HG03045 (cell line): ENCODE data around the gene TXNIP.
A peak's percentile ranks its signal among the peaks of the same experiment; 100 is the strongest.
"Not testable (repeated sequence)": the region's sequence is repeated elsewhere in the genome, so short reads cannot be mapped to it uniquely, and the experiment has no call there.

Experiments used
- ATAC-seq: cut with Tn5 transposase; IDR thresholded peaks from one replicate; pipeline ENCODE4 v1.9.1; 2021; ENCODE audit warnings: mild to moderate bottlenecking, moderate library complexity; ENCODE audit not compliant: unreplicated experiment

The TXNIP gene, protein sequence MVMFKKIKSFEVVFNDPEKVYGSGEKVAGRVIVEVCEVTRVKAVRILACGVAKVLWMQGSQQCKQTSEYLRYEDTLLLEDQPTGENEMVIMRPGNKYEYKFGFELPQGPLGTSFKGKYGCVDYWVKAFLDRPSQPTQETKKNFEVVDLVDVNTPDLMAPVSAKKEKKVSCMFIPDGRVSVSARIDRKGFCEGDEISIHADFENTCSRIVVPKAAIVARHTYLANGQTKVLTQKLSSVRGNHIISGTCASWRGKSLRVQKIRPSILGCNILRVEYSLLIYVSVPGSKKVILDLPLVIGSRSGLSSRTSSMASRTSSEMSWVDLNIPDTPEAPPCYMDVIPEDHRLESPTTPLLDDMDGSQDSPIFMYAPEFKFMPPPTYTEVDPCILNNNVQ

DNA sequence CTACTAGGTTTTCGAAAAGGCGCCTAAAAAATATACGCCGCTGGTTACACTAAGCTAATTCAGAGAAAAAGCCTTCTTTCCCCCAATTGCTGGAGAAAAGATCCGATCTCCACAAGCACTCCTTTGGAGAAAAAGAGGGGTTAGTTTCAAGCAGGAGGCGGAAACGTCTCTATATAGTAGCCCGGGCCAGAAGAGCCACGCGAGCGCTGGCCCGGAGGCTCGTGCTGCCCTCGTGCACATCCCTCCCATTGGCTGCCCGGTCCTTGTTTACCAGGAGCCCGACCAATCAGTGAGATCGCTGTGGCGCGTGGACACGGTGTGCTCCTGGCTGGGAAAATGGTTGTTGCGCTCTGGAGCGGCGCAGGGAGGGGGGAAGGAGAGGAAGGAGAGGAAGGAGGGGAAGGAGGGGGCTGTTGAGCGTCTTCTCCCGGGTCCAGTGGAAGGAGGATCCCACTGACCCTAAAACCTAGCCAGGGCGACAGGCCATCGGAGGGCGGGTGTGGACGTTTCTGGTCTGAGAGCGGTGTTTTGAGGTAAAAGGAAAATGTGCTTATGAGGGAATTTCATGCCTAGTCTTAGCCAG lies at the start of gene TXNIP:
TSS of gene TXNIP (minus strand) at position 147 of the 583 bp plus-strand sequence. CDS start 313 bp downstream, outside the sequence.
- peak; percentile 92 for ATAC-seq

DNA sequence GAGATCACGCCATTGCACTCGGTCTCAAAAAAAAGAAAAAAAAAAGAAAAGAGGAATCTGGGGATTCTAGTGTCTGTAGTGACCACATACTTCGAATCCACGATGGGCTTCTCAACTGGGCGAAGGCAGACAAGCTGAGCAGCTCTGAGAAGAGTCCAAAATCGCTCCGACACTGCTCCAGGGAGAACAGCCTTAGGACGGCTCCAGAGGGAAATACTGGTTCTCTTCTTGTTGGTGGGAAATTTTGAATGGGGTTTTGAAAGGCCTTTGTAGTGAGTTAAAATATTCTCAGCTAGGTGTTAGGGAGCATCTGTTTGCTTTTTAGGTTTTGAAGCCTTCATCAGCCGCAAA lies 43.4 kb upstream of the TXNIP start:
- ATAC-seq = no peak

DNA sequence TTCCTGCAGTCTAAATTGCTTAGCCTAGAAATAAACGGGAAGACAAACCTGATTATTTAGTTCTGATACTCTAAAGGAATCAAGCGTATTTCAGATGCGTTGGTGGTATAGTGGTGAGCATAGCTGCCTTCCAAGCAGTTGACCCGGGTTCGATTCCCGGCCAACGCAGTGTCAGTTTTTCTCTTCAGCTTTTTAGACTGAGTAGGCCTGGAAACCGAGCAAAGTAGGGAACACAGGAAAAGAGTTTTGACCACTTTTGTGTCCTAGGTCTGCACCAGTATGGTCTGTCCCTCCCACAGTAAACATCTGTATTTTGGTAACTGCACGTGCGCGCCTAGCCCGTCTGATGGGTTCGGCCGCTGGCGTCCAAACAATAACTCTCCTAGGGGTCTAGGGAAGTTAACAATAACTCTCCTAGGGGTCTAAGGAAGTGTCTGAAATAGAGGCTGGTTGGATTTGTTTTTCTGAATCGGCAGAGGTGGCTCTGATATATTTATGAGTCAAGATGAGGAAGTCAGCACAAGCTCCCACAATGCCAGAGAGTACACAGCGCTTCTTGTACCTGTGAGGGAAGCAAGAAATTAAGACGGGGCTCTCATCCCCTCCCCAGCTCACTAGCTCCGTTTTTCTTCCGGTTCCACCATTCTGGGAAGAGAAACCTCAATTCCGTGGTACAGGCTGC lies 40.7 kb upstream of the TXNIP start:
- ATAC-seq = no peak

DNA sequence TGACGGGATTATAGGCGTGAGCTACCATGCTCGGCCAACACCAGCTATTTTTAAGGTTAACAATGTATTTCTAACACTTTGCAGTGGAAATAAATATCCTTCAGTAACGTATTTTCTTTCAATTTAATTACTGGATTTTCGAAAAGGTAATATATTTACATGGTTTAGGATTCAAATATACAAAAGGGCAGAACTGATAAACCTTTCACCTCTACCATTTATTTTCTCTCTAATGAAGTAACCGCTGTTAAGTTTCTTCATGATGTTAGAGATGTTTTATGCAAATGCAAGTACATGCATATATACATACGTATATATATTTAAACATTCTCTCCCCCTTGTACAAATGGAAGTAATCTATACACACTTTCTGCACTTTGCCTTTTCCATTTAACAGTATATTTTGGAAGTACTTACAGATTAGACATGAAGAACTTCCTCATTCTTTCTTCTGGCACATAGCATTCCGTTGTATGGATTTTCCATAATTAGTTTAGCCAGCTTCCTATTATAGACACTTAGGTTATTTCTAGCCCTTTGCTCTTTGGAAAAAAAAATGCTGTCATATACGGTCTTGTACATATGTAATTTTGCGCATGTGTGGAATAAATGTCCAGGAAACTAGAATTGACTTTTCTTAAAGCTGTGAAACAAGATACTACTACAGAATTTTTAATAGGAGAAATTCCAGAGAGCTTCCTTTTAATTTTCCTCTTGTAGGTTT lies 40.0 kb upstream of the TXNIP start:
- ATAC-seq = no peak

DNA sequence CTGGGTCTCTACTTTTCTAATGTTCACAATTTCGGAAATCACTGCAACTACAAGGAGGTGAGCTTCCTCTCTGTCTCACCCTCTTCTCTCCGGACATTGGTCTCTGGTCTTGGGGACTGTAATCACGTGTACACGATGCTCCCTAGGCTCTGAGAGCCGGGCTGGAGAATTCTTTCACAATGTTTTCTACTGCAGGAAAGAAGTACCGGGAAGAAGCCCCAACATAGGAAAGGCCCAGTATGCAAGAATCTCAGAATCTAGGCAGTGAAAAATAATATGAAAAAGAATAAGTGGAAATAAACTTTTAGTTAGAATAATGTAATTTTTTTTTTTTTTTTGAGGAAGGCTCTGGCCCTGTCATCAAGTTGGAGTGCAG lies 38.7 kb upstream of the TXNIP start:
- ATAC-seq = no peak

DNA sequence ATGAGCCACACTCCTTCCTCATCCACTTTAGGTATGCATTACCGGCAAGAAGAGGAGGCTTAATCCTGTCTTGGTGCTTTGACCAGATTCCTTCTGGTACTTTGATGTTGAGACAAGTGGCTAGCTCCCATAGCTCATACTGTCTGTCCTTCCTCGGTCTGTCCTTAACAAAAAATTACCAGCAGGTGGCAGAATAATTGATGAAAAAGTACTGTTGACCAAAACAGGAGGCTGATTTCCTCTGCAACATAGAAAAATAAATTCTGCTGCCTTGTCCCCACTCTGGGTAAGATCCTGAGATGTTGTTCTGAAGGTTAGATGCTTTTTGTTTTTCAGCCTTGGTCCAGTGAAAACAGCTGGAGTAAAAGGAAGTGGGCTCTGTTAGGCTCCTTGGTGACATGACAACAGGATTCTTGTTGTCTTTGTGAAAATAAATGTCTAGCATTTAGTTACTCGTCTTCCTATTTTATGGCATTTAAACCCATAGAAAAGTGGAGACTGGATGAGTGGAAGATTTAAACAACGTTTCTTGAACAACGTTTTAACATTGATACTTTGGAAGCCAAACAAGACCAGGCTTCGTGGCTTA lies 36.3 kb upstream of the TXNIP start:
- no peak for ATAC-seq

DNA sequence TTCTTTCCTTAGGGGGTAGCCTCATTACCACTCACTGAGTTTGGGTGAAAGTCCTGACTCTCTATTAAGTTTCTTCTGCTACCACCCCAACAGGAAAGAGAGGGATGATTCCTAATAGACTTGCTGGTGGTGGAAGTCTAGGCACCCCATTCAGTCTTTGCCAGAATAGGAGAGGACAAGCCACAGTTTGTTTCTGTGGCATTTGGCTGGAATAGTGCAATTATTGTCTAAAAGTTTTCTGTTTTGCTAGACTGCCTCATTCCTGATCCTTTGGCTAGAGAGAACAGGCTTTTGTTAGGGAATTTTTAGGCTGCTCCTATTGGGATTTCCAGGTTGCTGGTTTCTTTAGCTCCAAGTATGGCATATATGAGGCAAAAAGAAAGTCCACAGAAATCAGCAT lies 35.1 kb upstream of the TXNIP start:
- ATAC-seq = no peak

DNA sequence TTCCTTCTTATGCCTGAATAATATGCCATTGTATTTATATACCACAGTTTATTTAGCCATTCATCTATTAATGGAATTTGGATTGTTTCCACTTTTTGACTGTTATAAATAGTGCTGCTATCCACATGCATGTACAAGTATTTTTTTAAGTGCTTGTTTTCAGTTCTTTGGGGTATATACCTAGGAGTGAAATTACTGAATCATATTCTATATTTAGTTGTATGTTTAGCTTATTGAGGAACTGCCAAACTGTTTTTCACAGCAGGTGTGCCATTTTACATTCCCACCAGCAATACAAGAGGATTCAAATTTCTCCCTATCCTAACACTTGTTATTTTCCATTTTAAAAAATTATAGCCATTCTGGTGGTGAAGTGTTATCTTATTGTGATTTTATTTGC lies 32.7 kb upstream of the TXNIP start:
- ATAC-seq = no peak

DNA sequence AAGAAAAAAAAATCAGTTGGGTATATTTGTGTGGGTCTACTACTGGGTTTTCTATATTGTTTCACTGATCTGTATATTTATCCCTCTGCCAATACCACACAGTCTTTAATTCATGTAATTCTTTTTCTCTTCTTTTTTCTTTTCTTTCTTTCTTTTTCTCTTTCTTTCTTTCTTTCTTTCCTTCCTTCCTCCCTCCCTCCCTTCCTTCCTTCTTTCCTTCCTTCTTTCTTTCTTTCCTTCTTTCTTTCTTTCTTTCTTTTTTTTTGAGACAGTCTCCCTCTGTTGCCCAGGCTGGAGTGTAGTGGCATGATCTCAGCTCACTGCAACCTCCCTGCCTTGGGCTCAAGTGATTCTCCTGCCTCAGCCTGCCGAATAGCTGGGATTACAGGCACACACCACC lies 30.3 kb upstream of the TXNIP start:
- ATAC-seq = not testable (repeated sequence)

DNA sequence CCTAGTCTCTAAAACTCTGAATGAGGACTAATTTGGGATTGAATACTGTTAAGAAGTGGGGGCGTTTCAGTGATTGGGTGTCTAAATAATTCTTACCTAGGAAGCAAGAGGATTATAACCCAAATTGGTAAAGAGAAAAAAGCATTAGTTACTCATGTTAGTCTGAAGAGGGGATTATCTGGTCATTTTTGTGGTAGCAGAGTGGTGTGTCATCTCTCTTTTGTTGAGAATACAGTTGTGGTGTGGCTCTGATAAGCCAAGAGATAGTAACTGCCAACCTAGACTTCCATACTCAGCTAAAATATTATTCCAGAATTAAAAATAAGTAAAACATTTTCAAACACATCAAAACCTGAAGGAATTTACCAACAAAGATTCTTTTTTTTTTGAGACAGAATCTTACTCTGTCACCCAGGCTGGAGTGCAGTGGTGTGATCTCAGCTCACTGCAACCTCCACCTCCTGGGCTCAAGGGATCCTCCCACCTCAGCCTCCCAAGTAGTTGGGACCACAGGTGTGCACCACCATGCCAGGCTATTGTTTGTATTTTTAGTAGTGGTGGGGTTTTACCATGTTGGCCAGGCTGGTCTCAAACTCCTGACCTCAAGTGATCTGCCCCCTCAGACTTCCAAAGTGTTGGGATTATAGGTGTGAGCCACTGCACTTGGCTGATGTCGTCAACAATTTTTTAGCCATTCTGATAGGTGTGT lies 29.6 kb upstream of the TXNIP start:
- not testable (repeated sequence) for ATAC-seq

DNA sequence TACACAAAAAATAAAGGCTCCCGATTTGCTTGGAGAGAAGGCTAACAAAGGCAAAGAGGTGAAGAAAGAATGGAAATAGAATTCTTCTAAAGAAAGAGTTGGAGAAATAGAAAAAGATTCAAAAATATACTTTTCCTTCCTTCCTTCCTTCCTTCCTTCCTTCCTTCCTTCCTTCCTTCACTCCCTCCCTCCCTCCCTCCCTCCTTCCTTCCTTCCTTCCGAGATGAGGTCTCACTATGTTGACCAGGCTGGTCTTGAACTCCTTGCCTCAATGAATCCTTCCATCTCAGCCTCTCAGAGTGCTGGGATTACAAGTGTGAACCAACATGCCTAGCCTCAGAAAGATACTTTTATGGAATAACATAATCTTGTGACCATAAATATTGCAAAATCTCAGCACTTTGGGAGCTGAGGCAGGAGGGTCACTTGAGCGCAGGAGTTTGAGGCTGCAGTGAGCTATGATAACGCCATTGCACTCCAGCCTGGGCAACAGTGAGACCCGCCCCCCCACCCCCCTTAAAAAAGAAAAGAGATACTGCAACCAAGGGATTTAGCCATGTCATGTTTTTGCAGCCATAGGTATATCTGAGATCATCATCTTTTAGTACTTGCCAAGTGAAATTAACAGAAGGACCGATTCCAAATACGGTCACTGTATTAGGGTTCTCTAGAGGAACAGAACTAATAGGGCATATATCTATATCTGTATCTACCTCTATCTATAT lies 26.2 kb upstream of the TXNIP start:
- ATAC-seq = no peak

DNA sequence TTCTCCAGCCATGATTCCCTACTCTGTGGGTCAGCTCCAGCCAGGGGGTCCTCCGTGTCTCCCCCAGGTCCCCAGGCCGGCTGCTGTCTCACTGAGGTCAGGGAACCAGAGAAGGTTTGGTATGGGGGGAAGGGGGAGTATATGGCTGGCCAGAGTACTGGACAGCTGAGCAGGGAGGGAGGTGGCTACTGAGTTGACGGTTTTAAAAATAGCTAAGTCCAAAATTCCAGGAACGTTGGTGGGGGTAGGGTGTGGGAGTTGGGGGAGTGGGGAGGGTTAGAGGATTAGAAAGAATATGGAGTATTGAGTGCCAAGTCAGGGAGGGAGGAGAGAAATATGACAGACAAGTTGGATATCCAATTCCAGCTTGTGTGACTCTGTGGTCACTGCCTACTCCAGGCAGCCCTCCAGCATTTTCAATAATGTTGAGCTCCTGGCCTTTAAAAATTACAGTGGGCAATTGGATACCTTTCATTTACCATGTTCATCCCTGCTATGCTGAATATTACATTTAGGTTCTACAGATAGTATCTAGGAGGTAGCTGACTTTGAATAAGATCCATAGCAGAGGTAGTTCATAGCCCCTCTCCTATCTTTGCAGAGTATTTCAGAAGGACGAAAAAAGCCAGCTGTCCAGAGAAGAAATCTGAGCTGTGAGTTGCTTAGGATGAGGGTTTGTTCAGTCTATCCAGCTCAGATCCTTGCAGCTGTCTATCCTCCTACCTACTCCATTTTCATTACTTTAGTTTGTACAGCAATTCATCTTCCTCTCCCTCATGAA lies 25.4 kb upstream of the TXNIP start, which contains the start of gene HJV:
TSS of gene HJV (minus strand) at position 114 of the 781 bp plus-strand sequence. CDS start 1,504 bp downstream, outside the sequence.
- ATAC-seq = no peak

DNA sequence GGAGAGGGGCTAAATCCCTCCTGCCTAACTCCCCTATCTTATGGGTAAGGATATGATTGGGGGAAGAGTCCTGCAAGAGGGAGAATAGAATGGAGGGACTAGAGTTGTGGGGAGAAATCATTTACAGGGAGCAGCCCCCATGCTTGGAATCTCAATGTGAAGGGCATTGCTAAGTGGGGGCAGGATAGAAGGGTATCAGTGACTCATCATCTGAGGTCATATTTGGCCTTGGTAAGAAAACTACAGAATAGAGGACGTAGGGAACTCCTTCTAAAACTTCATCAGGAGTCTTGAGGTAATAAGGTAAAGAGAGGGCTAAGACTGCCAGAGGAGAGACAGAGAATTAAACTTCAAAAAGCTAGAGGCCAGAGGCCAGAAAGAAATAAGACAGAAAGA lies 24.7 kb upstream of the TXNIP start:
- ATAC-seq = no peak

DNA sequence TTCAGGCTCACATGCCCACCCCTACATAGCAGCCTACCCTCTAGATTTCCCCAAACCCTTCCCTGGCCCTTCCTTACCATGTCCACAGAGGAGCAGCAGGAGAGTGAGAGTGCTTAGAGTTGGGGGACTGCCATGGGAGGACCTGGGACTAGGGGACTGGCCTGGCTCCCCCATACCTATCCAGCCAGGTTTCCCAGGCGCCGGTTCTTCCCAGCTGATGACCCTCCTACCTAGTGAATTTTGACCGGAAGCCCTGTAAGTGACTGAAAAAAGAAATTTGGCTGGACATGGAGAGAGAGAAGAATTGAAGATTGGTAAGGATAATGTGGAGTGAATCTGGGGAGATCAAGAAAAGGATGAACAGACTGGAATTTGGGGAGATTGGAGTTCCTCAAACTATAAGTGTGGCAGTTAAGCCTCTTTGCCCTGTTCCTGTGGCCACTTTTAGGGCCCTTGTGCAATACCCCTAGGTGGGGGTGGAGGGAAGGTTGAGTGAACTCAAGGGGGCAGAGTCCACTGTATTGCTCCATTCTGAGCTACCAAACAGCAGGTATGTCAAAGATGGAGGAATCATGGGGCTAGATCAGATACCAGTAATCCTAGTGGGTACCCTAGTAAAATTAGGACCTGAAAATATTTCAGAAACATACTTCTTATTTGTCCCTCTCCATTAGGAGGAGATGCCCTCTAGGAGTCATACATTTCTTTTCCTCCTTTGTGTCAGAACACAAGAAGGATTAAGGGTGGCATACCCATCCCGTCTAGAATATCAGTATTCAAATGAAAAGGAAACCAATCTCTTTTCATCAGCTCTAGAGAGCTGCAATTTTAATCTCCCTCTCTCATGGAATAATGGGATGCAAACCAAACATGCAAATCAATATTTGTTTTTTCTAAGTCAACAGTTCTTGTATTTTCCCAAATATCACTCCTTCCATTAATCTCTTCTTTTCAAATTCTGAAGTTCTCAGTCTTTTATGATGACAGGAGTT lies 24.0 kb upstream of the TXNIP start:
- ATAC-seq = no peak

DNA sequence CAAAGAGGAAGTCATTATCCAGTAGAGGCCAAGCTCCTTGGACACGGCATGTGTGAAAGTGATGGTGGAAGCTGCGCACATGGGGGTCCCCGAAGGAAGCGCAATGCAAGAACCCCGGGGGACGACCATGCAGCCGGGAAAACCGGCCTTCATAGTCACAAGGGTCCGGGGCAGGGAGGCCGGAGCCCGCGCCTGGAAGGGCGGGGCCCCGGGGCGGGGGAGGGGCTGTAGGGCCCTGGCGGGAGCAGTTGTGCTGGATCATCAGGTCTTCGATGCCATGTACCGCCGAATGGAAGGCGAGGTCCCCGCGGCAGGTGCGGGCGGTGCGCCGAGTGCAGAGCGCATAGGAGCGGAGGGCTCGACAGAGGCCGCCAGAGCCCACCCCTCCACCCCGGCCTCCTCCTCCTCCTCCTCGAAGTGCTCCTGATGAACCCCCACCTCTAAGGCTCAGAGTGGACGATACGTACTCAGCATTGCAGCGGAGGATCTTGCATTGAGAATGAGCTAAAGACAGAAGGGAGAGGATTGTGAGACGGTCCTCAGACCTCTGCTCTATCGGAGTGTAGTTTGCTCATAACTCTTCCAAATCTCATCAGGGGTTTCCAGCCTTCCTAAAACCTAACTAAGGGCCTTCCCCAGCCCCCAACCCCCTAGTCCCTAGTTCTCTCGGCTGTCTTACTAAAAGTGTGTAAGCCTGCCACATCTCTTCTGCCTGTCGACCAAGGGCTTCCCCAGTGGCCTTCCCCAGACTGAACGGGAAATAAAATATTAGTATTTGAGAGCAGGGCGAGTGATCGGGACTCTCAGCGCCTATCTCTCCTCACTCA lies 23.1 kb upstream of the TXNIP start:
- ATAC-seq = no peak

DNA sequence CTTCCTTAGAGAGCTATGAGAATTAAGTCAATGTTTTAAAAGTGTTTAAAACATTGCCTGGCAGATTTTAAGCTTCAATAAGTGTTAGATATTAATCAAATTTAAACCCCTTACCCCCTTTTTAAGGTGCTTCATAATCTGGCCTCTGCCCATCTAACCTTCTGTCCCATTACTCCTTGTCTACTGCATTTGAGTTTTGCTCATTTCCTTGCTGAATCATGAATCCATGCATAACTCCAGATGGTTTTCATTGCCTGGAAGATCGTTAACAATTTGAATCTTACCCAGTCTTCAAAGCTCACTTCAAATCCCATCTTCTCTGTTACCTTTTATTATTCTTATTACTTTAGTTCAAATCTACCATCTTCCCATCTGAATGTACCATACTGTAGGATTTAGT lies 20.5 kb upstream of the TXNIP start:
- ATAC-seq = no peak

DNA sequence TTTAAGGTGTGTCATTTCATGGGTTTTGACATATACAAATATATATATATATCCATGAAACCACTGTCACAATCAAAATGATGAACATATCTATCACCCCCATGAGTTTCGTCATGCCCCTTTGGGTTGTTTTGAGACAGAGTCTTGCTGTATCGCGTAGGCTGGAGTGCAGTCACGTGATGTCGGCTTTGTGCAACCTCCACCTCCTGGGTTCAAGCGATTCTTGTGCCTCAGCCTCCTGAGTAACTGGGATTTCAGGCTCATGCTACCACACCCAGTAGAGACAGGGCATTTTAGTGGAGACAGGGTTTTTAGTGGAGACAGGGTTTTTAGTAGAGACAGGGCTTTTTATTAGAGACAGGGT lies 17.2 kb upstream of the TXNIP start:
- no peak for ATAC-seq
